ENCODE results near the gene KCNMA1.
A peak's percentile ranks its signal among the peaks of the same experiment; 100 is the strongest.

The KCNMA1 gene

DNA sequence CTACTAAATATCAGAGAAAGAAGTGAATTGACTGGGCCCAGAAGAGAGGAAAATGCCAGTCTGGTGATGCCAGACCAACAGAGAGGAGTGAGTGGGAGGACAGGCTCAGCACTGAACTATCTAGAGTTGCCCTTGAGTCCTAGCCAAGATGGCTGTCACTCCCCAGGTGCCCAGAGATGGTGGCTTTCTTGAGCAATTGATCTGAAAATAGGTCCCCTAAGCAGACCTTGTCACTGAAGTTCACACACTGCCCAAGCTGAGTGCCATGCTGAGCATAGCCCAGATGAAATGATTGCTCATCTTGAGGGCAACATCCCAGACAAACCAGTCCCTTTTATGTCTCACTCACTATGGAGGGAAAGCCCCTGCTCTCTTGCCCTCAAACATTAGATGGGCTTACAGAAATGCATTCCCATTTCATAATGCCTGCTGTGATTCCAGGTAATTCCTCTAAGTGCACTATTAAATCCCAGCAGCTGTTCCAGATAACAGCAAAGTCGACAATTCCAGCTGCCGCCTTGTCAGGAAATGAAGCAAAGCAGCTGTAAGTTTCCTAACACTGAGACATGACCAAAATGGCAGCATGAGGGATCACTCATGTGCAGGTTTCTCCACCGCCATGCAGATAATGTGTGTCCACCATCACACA, 329.4 kb downstream of the KCNMA1 start:
- DNase-seq (ENCODE audit: low read depth, low spot score) = no peak
- no peak overlapping the region for H3K4me3 ChIP-seq (ENCODE audit: low read depth, low read length)
- TF ChIP-seq, protein P1, sequence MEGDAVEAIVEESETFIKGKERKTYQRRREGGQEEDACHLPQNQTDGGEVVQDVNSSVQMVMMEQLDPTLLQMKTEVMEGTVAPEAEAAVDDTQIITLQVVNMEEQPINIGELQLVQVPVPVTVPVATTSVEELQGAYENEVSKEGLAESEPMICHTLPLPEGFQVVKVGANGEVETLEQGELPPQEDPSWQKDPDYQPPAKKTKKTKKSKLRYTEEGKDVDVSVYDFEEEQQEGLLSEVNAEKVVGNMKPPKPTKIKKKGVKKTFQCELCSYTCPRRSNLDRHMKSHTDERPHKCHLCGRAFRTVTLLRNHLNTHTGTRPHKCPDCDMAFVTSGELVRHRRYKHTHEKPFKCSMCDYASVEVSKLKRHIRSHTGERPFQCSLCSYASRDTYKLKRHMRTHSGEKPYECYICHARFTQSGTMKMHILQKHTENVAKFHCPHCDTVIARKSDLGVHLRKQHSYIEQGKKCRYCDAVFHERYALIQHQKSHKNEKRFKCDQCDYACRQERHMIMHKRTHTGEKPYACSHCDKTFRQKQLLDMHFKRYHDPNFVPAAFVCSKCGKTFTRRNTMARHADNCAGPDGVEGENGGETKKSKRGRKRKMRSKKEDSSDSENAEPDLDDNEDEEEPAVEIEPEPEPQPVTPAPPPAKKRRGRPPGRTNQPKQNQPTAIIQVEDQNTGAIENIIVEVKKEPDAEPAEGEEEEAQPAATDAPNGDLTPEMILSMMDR (IDR thresholded peaks at IDR 0.05; ENCODE audit: low read depth, low read length) = no peak
- in situ Hi-C loops (cut with HindIII; ENCODE audit: low sequenced_read_pairs) = no loop called here

DNA sequence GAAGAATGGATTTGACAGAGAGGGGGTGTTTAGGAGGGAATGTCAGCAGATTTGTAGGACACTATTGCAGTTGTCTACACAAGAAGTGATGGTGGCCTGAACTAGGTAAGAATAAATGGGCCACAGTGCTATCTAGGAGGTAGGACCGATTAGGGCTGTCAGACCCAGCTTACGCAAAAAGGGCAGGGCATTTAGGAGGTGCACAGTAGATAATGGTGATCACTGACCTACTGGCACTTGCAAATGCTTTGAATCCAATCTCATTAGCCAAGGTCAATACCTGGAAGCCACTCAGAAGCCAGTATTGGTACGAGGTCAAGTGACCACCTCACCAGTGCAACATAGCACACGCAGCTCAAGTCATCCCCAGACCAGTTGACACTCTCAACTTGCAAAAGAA, 330.9 kb downstream of the KCNMA1 start:
- TF ChIP-seq, protein P1 (IDR thresholded peaks at IDR 0.05; ENCODE audit: low read depth, low read length) = no peak
- no peak overlapping the region for H3K4me3 ChIP-seq (ENCODE audit: low read depth, low read length)
- DNase-seq (ENCODE audit: low read depth, low spot score) = no peak
- in situ Hi-C loops (cut with HindIII; ENCODE audit: low sequenced_read_pairs) = no loop called here

DNA sequence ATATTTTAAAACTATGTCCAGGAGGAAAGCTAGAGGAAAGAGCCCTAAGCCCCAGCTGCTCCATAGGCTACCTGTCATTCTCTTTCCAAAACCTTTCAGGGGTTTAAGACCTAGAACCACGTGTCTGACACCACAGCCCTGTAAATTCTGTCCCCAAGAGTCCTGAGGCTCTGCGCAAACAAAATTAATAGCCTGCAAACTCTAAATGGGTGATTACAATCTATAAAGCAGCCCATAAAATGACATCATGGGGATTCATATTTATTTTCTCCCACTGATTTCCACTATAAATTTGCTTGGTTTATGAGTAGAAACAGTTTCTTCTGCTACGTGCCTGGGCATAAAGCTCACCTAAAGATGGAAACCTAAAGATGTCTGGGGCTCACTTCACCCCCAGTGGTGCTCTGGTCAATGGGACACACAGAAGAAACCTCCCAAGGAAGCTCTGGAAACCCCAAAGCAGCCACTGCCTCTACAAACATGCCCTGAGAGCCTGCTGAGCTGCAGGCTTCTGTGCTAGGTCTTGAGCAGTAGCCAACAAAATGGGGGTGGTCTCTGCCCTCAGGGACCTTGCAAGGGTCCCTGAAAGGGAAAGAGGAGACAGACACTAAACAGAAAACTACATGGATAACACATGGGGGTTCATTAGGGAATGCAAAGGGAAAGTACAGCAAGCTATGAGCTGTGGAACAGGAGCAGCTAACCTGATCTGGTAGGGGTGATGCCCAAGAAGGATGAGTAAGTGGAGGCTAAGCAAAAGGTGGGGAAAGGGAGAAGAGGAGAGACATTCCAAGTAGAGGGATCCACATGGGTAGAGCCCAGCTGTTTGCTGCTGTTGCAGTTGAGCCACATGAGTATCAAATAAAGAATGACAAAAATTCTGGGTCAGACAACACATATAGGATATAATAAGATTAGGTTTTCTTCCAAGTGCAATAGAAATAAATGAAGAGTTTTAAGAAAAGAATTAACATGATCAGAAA, 331.7 kb downstream of the KCNMA1 start:
- DNase-seq (ENCODE audit: low read depth, low spot score) = no peak
- H3K4me3 ChIP-seq (ENCODE audit: low read depth, low read length) = no peak overlapping the region
- in situ Hi-C loops (cut with HindIII; ENCODE audit: low sequenced_read_pairs) = no loop called here
- TF ChIP-seq, protein P1 (IDR thresholded peaks at IDR 0.05; ENCODE audit: low read depth, low read length) = no peak

DNA sequence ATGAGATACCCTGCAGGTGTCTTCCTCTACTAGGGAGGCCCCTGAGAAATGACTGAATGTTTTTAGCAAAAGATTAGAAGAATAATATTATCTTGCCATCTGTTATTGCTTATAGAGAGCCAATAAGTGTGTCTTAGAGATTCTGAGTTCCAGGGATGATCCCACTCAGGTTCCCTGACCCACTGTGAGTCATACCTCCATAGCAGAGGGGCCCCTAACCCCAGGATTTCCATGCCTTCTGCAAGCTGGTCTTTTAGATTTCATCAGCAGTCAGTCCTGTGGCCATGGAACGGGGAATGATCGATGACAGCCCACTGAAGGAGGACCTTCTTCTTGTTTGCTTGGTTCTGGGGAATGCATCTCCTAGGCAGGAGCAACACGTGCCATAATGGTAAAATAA, 333.4 kb downstream of the KCNMA1 start:
- H3K4me3 ChIP-seq (ENCODE audit: low read depth, low read length) = no peak overlapping the region
- DNase-seq (ENCODE audit: low read depth, low spot score) = no peak
- in situ Hi-C loops (cut with HindIII; ENCODE audit: low sequenced_read_pairs) = no loop called here
- TF ChIP-seq, protein P1 (IDR thresholded peaks at IDR 0.05; ENCODE audit: low read depth, low read length) = no peak

DNA sequence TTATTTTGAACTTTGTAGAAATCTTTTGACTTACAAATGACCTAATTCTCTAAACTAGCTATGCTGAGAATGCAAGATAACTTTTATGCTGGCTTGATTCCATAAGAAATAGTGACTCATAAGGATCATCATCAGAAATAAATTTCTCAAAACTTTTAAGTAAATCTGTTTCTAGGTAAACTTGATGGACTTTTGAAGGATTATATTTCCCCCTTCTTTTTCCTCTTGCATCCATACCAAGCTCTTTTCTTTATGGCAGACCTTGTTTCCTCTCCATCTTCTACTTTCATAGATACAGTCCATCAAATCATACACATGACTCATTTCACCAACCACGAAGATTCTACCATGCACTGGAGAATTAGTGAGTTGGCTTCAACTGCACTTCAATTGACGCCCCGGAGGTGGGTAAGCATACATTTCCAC, 336.3 kb downstream of the KCNMA1 start:
- DNase-seq (ENCODE audit: low read depth, low spot score) = peak; percentile 75

DNA sequence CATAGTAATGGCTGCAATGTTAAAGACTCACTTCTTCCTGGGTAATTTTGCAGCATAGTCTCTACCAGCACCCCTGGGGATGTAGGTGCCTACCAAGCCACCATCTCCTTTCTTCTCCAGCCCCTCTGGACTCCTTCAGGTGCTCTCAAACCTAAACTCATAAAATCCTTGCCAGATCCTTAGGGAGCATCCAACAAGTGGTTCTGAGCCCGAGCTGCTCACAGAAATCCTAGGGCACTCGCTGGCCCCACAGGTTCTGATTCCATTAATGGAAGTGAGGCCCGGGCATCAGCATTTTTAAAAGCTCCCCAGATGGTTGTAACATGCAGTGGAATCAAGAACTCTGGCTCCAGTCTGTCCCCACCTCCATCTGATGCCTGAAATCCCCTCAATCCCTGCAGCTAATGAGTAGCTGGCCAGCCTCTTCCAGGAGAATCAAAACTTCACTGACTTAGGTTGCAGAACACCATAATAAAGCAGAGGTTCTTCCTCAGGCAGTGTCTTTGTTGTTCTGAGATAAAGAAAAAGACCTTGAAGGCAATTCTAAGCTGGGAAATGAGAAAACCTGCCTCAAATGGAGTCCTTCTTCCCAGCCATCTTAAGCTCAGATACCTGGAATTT, 336.8 kb downstream of the KCNMA1 start:
- in situ Hi-C loops (cut with HindIII; ENCODE audit: low sequenced_read_pairs) = no loop called here
- DNase-seq (ENCODE audit: low read depth, low spot score) = no peak
- TF ChIP-seq, protein P1 (IDR thresholded peaks at IDR 0.05; ENCODE audit: low read depth, low read length) = no peak
- no peak overlapping the region for H3K4me3 ChIP-seq (ENCODE audit: low read depth, low read length)

More for the DNA sequence above, 336.3 kb downstream of the KCNMA1 start:
- in situ Hi-C loops (cut with HindIII; ENCODE audit: low sequenced_read_pairs) = no loop called here
- TF ChIP-seq, protein P1 (IDR thresholded peaks at IDR 0.05; ENCODE audit: low read depth, low read length) = no peak
- no peak overlapping the region for H3K4me3 ChIP-seq (ENCODE audit: low read depth, low read length)
